HepG2 (cell line): ENCODE data around the gene GPBAR1. TPM values are rescaled to one million over a fixed set of nuclear protein-coding genes. Genes with fewer than 3 reads are reported as not detected.
A peak's percentile ranks its signal among the peaks of the same experiment; 100 is the strongest.

ENCODE experiments used
- BRD4 ChIP-seq: sonication (generic); formaldehyde crosslinking; IDR thresholded peaks from 2 replicates; pipeline ENCODE4 v1.4.0; 2020; ENCODE audit warnings: missing genetic modification reagents
- FIP1L1 ChIP-seq: fragments of 200-400 bp; formaldehyde crosslinking; IDR thresholded peaks from 2 replicates; pipeline ENCODE4 v1.6.1; 2018; ENCODE audit warnings: low read depth, mild to moderate bottlenecking, low read length, moderate library complexity, borderline replicate concordance; ENCODE audit not compliant: insufficient read depth
- MEF2D ChIP-seq: sonication (generic); formaldehyde crosslinking; IDR thresholded peaks from 2 replicates; pipeline ENCODE4 v1.5.1; 2020; ENCODE audit warnings: mild to moderate bottlenecking, missing genetic modification reagents
- MYNN ChIP-seq: sonication (generic); formaldehyde crosslinking; IDR thresholded peaks from 2 replicates; pipeline ENCODE4 v1.4.0; 2020; ENCODE audit warnings: mild to moderate bottlenecking, low read depth, missing genetic modification reagents
- RBAK ChIP-seq: sonication (generic); formaldehyde crosslinking; IDR thresholded peaks from 2 replicates; pipeline ENCODE4 v1.5.1; 2020; ENCODE audit warnings: mild to moderate bottlenecking, missing genetic modification reagents
- SETDB1 ChIP-seq: sonication (generic); formaldehyde crosslinking; IDR thresholded peaks from 2 replicates; pipeline ENCODE4 v1.5.1; 2020; ENCODE audit warnings: missing genetic modification reagents, mild to moderate bottlenecking, borderline replicate concordance
- SIN3A ChIP-seq: IDR thresholded peaks from 2 replicates; pipeline ENCODE4 v1.6.1; 2011; ENCODE audit warnings: low read depth, mild to moderate bottlenecking, control low read depth, low read length, borderline replicate concordance
- STAT5B ChIP-seq: sonication (generic); formaldehyde crosslinking; IDR thresholded peaks from 2 replicates; pipeline ENCODE4 v1.4.0; 2020; ENCODE audit warnings: missing genetic modification reagents
- TOE1 ChIP-seq: sonication (generic); formaldehyde crosslinking; IDR thresholded peaks from 2 replicates; pipeline ENCODE4 v1.4.0; 2020; ENCODE audit warnings: mild to moderate bottlenecking, missing genetic modification reagents
- TP53 ChIP-seq: sonication (generic); formaldehyde crosslinking; conservative IDR thresholded peaks from 2 replicates; pipeline ENCODE4 v1.4.0; 2020; ENCODE audit warnings: missing genetic modification reagents
- ZBTB49 ChIP-seq: sonication (generic); formaldehyde crosslinking; IDR thresholded peaks from 2 replicates; pipeline ENCODE4 v1.4.0; 2020; ENCODE audit warnings: missing genetic modification reagents, borderline replicate concordance
- ZBTB7A ChIP-seq: sonication (generic); formaldehyde crosslinking; IDR thresholded peaks from 2 replicates; pipeline ENCODE4 v1.8.0; 2022; ENCODE audit warnings: mild to moderate bottlenecking, missing genetic modification reagents
- ZNF276 ChIP-seq: sonication (generic); formaldehyde crosslinking; IDR thresholded peaks from 2 replicates; pipeline ENCODE4 v1.4.0; 2020; ENCODE audit warnings: mild to moderate bottlenecking, low read depth, missing genetic modification reagents
- polyA plus RNA-seq, 8 experiments: library from polyadenylated mRNA; depleted of rRNA in 3 of 8; stranded (reverse) in 7 of 8; unstranded in 1 of 8; fragments of >200 nt; fragmentation: Illumina TruSeq in 4 of 8; extraction: Trizol in 4 of 8; gene quantifications; 2 replicates each; pipeline versions ENCODE4 v1.2.1 to v1.2.3, GENCODE V29; 2011 to 2016; ENCODE audit warnings: low read depth in 4 of 8, missing spikeins in 1 of 8, mixed read lengths in 1 of 8; ENCODE audit not compliant: insufficient read depth in 1 of 8
- total RNA-seq, 5 experiments: library from RNA; depleted of rRNA; stranded (reverse); fragments of >200 nt; fragmentation: Illumina TruSeq; extraction: Trizol; gene quantifications; 2 replicates each; pipeline ENCODE4 v1.2.3, GENCODE V29; 2016; ENCODE audit warnings: low read depth in 1 of 5
- TF ChIP-seq, protein P1 (sequence below): sonication (generic); formaldehyde crosslinking; IDR thresholded peaks from 2 replicates; pipeline ENCODE4 v1.5.1; 2020; ENCODE audit warnings: missing genetic modification reagents, mild to moderate bottlenecking, borderline replicate concordance
- TF ChIP-seq, protein P2 (sequence below): sonication (generic); formaldehyde crosslinking; IDR thresholded peaks from 2 replicates; pipeline ENCODE4 v1.5.0; 2020; ENCODE audit warnings: missing genetic modification reagents
- TF ChIP-seq, protein P3 (sequence below): sonication (generic); formaldehyde crosslinking; IDR thresholded peaks from 2 replicates; pipeline ENCODE4 v1.5.0; 2020; ENCODE audit warnings: mild to moderate bottlenecking, missing genetic modification reagents, borderline replicate concordance

The GPBAR1 gene
- total and polyA plus RNA-seq, 2 of the 13 experiments (the other 11 are each of a cell fraction or from before 2014, with no cell fraction given): 0.05 to 0.09 TPM

DNA sequence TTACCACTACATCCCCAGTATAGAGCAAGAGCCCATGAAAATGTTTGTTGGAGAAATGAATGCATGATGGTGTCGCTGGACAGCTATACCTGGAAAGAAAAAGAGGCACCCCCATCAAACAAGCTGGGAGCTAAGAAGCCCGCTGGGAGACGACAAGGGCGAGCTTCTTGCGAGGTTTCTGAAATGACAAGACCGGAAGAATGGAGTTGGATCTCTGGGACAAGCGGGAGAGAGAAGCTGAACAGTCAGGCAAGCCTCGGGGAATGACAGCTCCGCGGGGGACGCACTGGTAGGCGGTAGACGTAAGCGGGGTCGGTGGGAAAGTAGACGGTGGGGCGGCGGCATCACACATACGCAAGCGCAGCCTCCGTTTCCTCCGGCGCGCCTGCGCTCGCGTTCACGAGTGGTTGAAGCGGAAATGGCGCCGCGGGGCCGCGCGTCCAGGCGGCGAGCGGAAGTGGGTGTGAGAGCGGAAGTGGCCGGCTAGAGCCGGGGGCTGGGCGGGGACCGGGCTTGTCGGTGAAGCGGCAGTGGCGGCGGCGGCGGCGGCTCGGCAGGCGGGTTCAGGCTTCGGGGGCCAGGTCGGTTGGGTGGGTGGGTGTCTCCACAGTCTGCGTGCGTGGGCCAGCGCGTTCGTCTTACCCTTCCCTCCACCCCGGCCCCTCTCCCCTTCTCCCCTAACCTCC lies 44.0 kb upstream of the GPBAR1 start, which contains the start of gene ARPC2 (continued):
- peak; percentile 88; the same call in 1 of the 2 replicates for TF ChIP-seq FIP1L1
- TF ChIP-seq STAT5B (CRISPR knock-in tag): no peak; the same call in 1 of the 2 replicates
- TF ChIP-seq RBAK (CRISPR knock-in tag): no peak
- peak; percentile 36; the same call in 1 of the 2 replicates for TF ChIP-seq ZBTB49
- peak; percentile 63; the same call in 1 of the 2 replicates for TF ChIP-seq MEF2D (CRISPR knock-in tag)
- 0 out of 2 replicates have a peak, but pooled peaks have one; percentile 30 for TF ChIP-seq ZNF276 (CRISPR knock-in tag)
- TF ChIP-seq MYNN (CRISPR knock-in tag): 0 out of 2 replicates have a peak, but pooled peaks have one; percentile 82
- no peak for TF ChIP-seq SETDB1
- peak; percentile 61; the same call in 1 of the 2 replicates for TF ChIP-seq BRD4 (CRISPR knock-in tag)
- TF ChIP-seq ZBTB7A: no peak; the same call in 1 of the 2 replicates
- TF ChIP-seq, protein P1, sequence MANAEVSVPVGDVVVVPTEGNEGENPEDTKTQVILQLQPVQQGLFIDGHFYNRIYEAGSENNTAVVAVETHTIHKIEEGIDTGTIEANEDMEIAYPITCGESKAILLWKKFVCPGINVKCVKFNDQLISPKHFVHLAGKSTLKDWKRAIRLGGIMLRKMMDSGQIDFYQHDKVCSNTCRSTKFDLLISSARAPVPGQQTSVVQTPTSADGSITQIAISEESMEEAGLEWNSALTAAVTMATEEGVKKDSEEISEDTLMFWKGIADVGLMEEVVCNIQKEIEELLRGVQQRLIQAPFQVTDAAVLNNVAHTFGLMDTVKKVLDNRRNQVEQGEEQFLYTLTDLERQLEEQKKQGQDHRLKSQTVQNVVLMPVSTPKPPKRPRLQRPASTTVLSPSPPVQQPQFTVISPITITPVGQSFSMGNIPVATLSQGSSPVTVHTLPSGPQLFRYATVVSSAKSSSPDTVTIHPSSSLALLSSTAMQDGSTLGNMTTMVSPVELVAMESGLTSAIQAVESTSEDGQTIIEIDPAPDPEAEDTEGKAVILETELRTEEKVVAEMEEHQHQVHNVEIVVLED (CRISPR knock-in tag): peak; percentile 78; the same call in 1 of the 2 replicates
- TF ChIP-seq, protein P2, sequence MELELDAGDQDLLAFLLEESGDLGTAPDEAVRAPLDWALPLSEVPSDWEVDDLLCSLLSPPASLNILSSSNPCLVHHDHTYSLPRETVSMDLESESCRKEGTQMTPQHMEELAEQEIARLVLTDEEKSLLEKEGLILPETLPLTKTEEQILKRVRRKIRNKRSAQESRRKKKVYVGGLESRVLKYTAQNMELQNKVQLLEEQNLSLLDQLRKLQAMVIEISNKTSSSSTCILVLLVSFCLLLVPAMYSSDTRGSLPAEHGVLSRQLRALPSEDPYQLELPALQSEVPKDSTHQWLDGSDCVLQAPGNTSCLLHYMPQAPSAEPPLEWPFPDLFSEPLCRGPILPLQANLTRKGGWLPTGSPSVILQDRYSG (CRISPR knock-in tag): peak; percentile 76
- TF ChIP-seq TOE1 (CRISPR knock-in tag): no peak
- TF ChIP-seq, protein P3, sequence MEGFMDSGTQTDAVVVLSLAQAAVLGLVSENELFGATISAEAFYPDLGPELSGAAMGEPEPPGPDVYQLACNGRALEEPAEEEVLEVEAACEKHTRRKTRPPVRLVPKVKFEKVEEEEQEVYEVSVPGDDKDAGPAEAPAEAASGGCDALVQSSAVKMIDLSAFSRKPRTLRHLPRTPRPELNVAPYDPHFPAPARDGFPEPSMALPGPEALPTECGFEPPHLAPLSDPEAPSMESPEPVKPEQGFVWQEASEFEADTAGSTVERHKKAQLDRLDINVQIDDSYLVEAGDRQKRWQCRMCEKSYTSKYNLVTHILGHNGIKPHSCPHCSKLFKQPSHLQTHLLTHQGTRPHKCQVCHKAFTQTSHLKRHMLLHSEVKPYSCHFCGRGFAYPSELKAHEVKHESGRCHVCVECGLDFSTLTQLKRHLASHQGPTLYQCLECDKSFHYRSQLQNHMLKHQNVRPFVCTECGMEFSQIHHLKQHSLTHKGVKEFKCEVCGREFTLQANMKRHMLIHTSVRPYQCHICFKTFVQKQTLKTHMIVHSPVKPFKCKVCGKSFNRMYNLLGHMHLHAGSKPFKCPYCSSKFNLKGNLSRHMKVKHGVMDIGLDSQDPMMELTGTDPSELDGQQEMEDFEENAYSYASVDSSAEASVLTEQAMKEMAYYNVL (CRISPR knock-in tag): peak; percentile 49; the same call in 1 of the 2 replicates
- no peak for TF ChIP-seq TP53
- TF ChIP-seq SIN3A: peak; percentile 81
